ENCODE results near the gene ST6GALNAC3.
A peak's percentile ranks its signal among the peaks of the same experiment; 100 is the strongest.

Gene ST6GALNAC3

GRCh38 chr1:76463278-76463677, 388.7 kb downstream of the ST6GALNAC3 start:
- no peaks in the 10 kb centered on the region for H3K27me3 Mint-ChIP-seq
- H3K27ac Mint-ChIP-seq: no peak overlapping the region
- peaks cover 13% of the 10 kb centered on the region for H3K4me1 Mint-ChIP-seq (ENCODE audit: low read depth)
- H3K36me3 Mint-ChIP-seq (ENCODE audit: low read depth): no peaks in the 10 kb centered on the region
- no peak overlapping the region for H3K4me3 Mint-ChIP-seq
- H3K9me3 Mint-ChIP-seq: no peaks in the 10 kb centered on the region

- no peak overlapping the region for H3K27ac Mint-ChIP-seq
- H3K36me3 Mint-ChIP-seq (ENCODE audit: low read depth): no peaks in the 10 kb centered on the region
- H3K4me3 Mint-ChIP-seq: no peak overlapping the region
- H3K27me3 Mint-ChIP-seq: no peaks in the 10 kb centered on the region
- H3K4me1 Mint-ChIP-seq (ENCODE audit: low read depth): peaks cover 13% of the 10 kb centered on the region
- H3K9me3 Mint-ChIP-seq: no peaks in the 10 kb centered on the region
These were observed 389.3 kb downstream of the ST6GALNAC3 start for GRCh38 chr1:76463849-76464248.

- Mint-ChIP-seq H3K4me3 (no peak overlapping the region), H3K4me1 (ENCODE audit: low read depth) (peaks cover 13% of the 10 kb centered on the region), H3K36me3 (ENCODE audit: low read depth) (no peaks in the 10 kb centered on the region), H3K27ac (no peak overlapping the region), H3K27me3 (no peaks in the 10 kb centered on the region), H3K9me3 (no peaks in the 10 kb centered on the region)
These were observed 390.5 kb downstream of the ST6GALNAC3 start for GRCh38 chr1:76465030-76465429.

- Mint-ChIP-seq H3K36me3 (ENCODE audit: low read depth) (no peaks in the 10 kb centered on the region), H3K27ac (no peak overlapping the region), H3K4me1 (ENCODE audit: low read depth) (peaks cover 3% of the 10 kb centered on the region), H3K4me3 (no peak overlapping the region), H3K9me3 (no peaks in the 10 kb centered on the region), H3K27me3 (no peaks in the 10 kb centered on the region)
These were observed 395.6 kb downstream of the ST6GALNAC3 start for GRCh38 chr1:76470166-76470565.

GRCh38 chr1:76471536-76471935, 397.0 kb downstream of the ST6GALNAC3 start:
- H3K27me3 Mint-ChIP-seq: no peaks in the 10 kb centered on the region
- H3K27ac Mint-ChIP-seq: no peak overlapping the region
- no peaks in the 10 kb centered on the region for H3K4me1 Mint-ChIP-seq (ENCODE audit: low read depth)
- no peaks in the 10 kb centered on the region for H3K9me3 Mint-ChIP-seq
- H3K4me3 Mint-ChIP-seq: no peak overlapping the region
- no peaks in the 10 kb centered on the region for H3K36me3 Mint-ChIP-seq (ENCODE audit: low read depth)

GRCh38 chr1:76473591-76473990, 399.0 kb downstream of the ST6GALNAC3 start:
- Mint-ChIP-seq H3K27me3 (no peaks in the 10 kb centered on the region), H3K27ac (no peak overlapping the region), H3K9me3 (no peaks in the 10 kb centered on the region), H3K4me1 (ENCODE audit: low read depth) (no peaks in the 10 kb centered on the region), H3K4me3 (no peak overlapping the region), H3K36me3 (ENCODE audit: low read depth) (no peaks in the 10 kb centered on the region)

GRCh38 chr1:76474922-76475321, 400.4 kb downstream of the ST6GALNAC3 start:
- Mint-ChIP-seq H3K4me1 (ENCODE audit: low read depth) (no peaks in the 10 kb centered on the region), H3K27me3 (no peaks in the 10 kb centered on the region), H3K9me3 (no peaks in the 10 kb centered on the region), H3K4me3 (no peak overlapping the region), H3K36me3 (ENCODE audit: low read depth) (no peaks in the 10 kb centered on the region), H3K27ac (no peak overlapping the region)

- no peaks in the 10 kb centered on the region for H3K4me1 Mint-ChIP-seq (ENCODE audit: low read depth)
- H3K4me3 Mint-ChIP-seq: no peak overlapping the region
- no peaks in the 10 kb centered on the region for H3K27me3 Mint-ChIP-seq
- no peak overlapping the region for H3K27ac Mint-ChIP-seq
- no peaks in the 10 kb centered on the region for H3K9me3 Mint-ChIP-seq
- H3K36me3 Mint-ChIP-seq (ENCODE audit: low read depth): no peaks in the 10 kb centered on the region
These were observed 402.6 kb downstream of the ST6GALNAC3 start for GRCh38 chr1:76477156-76477555.

GRCh38 chr1:76480827-76481226, 406.3 kb downstream of the ST6GALNAC3 start:
- H3K36me3 Mint-ChIP-seq (ENCODE audit: low read depth): no peaks in the 10 kb centered on the region
- no peaks in the 10 kb centered on the region for H3K9me3 Mint-ChIP-seq
- H3K4me3 Mint-ChIP-seq: no peak overlapping the region
- no peaks in the 10 kb centered on the region for H3K27me3 Mint-ChIP-seq
- no peaks in the 10 kb centered on the region for H3K4me1 Mint-ChIP-seq (ENCODE audit: low read depth)
- no peak overlapping the region for H3K27ac Mint-ChIP-seq

- Mint-ChIP-seq H3K4me3 (no peak overlapping the region), H3K36me3 (ENCODE audit: low read depth) (no peaks in the 10 kb centered on the region), H3K9me3 (no peaks in the 10 kb centered on the region), H3K27me3 (no peaks in the 10 kb centered on the region), H3K4me1 (ENCODE audit: low read depth) (no peaks in the 10 kb centered on the region), H3K27ac (no peak overlapping the region)
These were observed 407.1 kb downstream of the ST6GALNAC3 start for GRCh38 chr1:76481672-76482071.

- H3K4me1 Mint-ChIP-seq (ENCODE audit: low read depth): no peaks in the 10 kb centered on the region
- no peak overlapping the region for H3K27ac Mint-ChIP-seq
- H3K36me3 Mint-ChIP-seq (ENCODE audit: low read depth): no peaks in the 10 kb centered on the region
- H3K9me3 Mint-ChIP-seq: no peaks in the 10 kb centered on the region
- no peak overlapping the region for H3K4me3 Mint-ChIP-seq
- no peaks in the 10 kb centered on the region for H3K27me3 Mint-ChIP-seq
These were observed 407.7 kb downstream of the ST6GALNAC3 start for GRCh38 chr1:76482272-76482671.

- Mint-ChIP-seq H3K36me3 (ENCODE audit: low read depth) (no peaks in the 10 kb centered on the region), H3K4me3 (no peak overlapping the region), H3K27me3 (no peaks in the 10 kb centered on the region), H3K27ac (no peak overlapping the region), H3K9me3 (no peaks in the 10 kb centered on the region), H3K4me1 (ENCODE audit: low read depth) (peaks cover 14% of the 10 kb centered on the region)
These were observed 417.2 kb downstream of the ST6GALNAC3 start for GRCh38 chr1:76491737-76492136.

- no peak overlapping the region for H3K4me3 Mint-ChIP-seq
- H3K27me3 Mint-ChIP-seq: no peaks in the 10 kb centered on the region
- no peaks in the 10 kb centered on the region for H3K36me3 Mint-ChIP-seq (ENCODE audit: low read depth)
- no peak overlapping the region for H3K27ac Mint-ChIP-seq
- no peaks in the 10 kb centered on the region for H3K9me3 Mint-ChIP-seq
- H3K4me1 Mint-ChIP-seq (ENCODE audit: low read depth): peaks cover 14% of the 10 kb centered on the region
These were observed 418.3 kb downstream of the ST6GALNAC3 start for GRCh38 chr1:76492752-76493430.

GRCh38 chr1:76494807-76495206, 420.3 kb downstream of the ST6GALNAC3 start:
- H3K4me1 Mint-ChIP-seq (ENCODE audit: low read depth): peaks cover 14% of the 10 kb centered on the region
- no peaks in the 10 kb centered on the region for H3K9me3 Mint-ChIP-seq
- H3K27me3 Mint-ChIP-seq: no peaks in the 10 kb centered on the region
- no peak overlapping the region for H3K4me3 Mint-ChIP-seq
- H3K36me3 Mint-ChIP-seq (ENCODE audit: low read depth): no peaks in the 10 kb centered on the region
- peak overlapping the region; percentile 42 for H3K27ac Mint-ChIP-seq

- peaks cover 17% of the 10 kb centered on the region for H3K4me1 Mint-ChIP-seq (ENCODE audit: low read depth)
These were observed 422.3 kb downstream of the ST6GALNAC3 start for GRCh38 chr1:76496871-76497270.

GRCh38 chr1:76500116-76500515, 425.6 kb downstream of the ST6GALNAC3 start:
- Mint-ChIP-seq H3K27me3 (no peaks in the 10 kb centered on the region), H3K9me3 (no peaks in the 10 kb centered on the region), H3K36me3 (ENCODE audit: low read depth) (no peaks in the 10 kb centered on the region), H3K4me3 (no peak overlapping the region), H3K4me1 (ENCODE audit: low read depth) (peaks cover 3% of the 10 kb centered on the region), H3K27ac (no peak overlapping the region)

More at GRCh38 chr1:76496871-76497270, 422.3 kb downstream of the ST6GALNAC3 start:
- H3K4me3 Mint-ChIP-seq: no peak overlapping the region
- H3K27me3 Mint-ChIP-seq: no peaks in the 10 kb centered on the region
- H3K36me3 Mint-ChIP-seq (ENCODE audit: low read depth): no peaks in the 10 kb centered on the region
- H3K27ac Mint-ChIP-seq: no peak overlapping the region
- H3K9me3 Mint-ChIP-seq: no peaks in the 10 kb centered on the region

Data from stimulated activated naive CD8-positive, alpha-beta T cell treated with anti-CD3 and anti-CD28 coated beads, Interleukin-15, Interleukin-2, amounts not matched to agents 100 ng/mL and 50 ng/mL, for 24 hours (primary cell).